ENCODE data around the gene EMX2.
"Not testable (repeated sequence)": the region's sequence is repeated elsewhere in the genome, so short reads cannot be mapped to it uniquely, and the experiment has no call there.

Gene EMX2

GRCh38 chr10:117542706-117543224, at the start of gene EMX2:
Gene EMX2, plus strand, starts transcription at chr10:117542746. Its CDS starts 522 bp downstream, at chr10:117543268.
- DNase-seq (ENCODE audit: low read depth, low spot score), result no peak

GRCh38 chr10:117496031-117496430, 46.5 kb upstream of the EMX2 start:
- DNase-seq (ENCODE audit: low read depth, low spot score), result no peak

GRCh38 chr10:117496616-117497028, 45.9 kb upstream of the EMX2 start:
- DNase-seq (ENCODE audit: low read depth, low spot score), result peak; percentile 48

- DNase-seq (ENCODE audit: low read depth, low spot score), result no peak
Observed at GRCh38 chr10:117497736-117498135, 44.8 kb upstream of the EMX2 start.

- no peak for DNase-seq (ENCODE audit: low read depth, low spot score)
Observed at GRCh38 chr10:117499248-117500105, 43.1 kb upstream of the EMX2 start.

- DNase-seq (ENCODE audit: low read depth, low spot score), result no peak
Observed at GRCh38 chr10:117500456-117500855, 42.1 kb upstream of the EMX2 start.

GRCh38 chr10:117501460-117502035, 41.0 kb upstream of the EMX2 start:
- no peak for DNase-seq (ENCODE audit: low read depth, low spot score)

- no peak for DNase-seq (ENCODE audit: low read depth, low spot score)
Observed at GRCh38 chr10:117502421-117503243, 39.9 kb upstream of the EMX2 start.

GRCh38 chr10:117503244-117504205, 39.0 kb upstream of the EMX2 start:
- DNase-seq (ENCODE audit: low read depth, low spot score), result no peak

- no peak for DNase-seq (ENCODE audit: low read depth, low spot score)
Observed at GRCh38 chr10:117504562-117504961, 38.0 kb upstream of the EMX2 start.

GRCh38 chr10:117507081-117507480, 35.5 kb upstream of the EMX2 start:
- DNase-seq (ENCODE audit: low read depth, low spot score), result not testable (repeated sequence)

- DNase-seq (ENCODE audit: low read depth, low spot score), result no peak
Observed at GRCh38 chr10:117509573-117509972, 33.0 kb upstream of the EMX2 start.

- DNase-seq (ENCODE audit: low read depth, low spot score), result no peak
Observed at GRCh38 chr10:117511601-117512390, 30.8 kb upstream of the EMX2 start.

GRCh38 chr10:117514971-117515370, 27.6 kb upstream of the EMX2 start:
- no peak for DNase-seq (ENCODE audit: low read depth, low spot score)

GRCh38 chr10:117516681-117517080, 25.9 kb upstream of the EMX2 start:
- DNase-seq (ENCODE audit: low read depth, low spot score), result no peak

- no peak for DNase-seq (ENCODE audit: low read depth, low spot score)
Observed at GRCh38 chr10:117518246-117518645, 24.3 kb upstream of the EMX2 start.

- no peak for DNase-seq (ENCODE audit: low read depth, low spot score)
Observed at GRCh38 chr10:117519286-117519685, 23.3 kb upstream of the EMX2 start.

GRCh38 chr10:117519879-117520278, 22.7 kb upstream of the EMX2 start:
- no peak for DNase-seq (ENCODE audit: low read depth, low spot score)

GRCh38 chr10:117530791-117531190, 11.8 kb upstream of the EMX2 start:
- no peak for DNase-seq (ENCODE audit: low read depth, low spot score)

GRCh38 chr10:117531371-117532002, 11.1 kb upstream of the EMX2 start:
- no peak for DNase-seq (ENCODE audit: low read depth, low spot score)

Data from activated naive CD8-positive, alpha-beta T cell treated with anti-CD3 and anti-CD28 coated beads, Interleukin-2, amount 50 U/mL, for 16 hours (primary cell).